GM12873 (cell line): ENCODE results near the gene GPX4.
A peak's percentile ranks its signal among the peaks of the same experiment; 100 is the strongest.

Experiments used
- TF ChIP-seq, protein P1 (sequence below): IDR thresholded peaks from 2 replicates; pipeline ENCODE4 v1.5.1; 2012; ENCODE audit warnings: low read depth, mild to moderate bottlenecking, moderate library complexity, low read length, control low read depth; ENCODE audit not compliant: insufficient read depth; ENCODE audit errors: missing control alignments

The GPX4 gene

DNA sequence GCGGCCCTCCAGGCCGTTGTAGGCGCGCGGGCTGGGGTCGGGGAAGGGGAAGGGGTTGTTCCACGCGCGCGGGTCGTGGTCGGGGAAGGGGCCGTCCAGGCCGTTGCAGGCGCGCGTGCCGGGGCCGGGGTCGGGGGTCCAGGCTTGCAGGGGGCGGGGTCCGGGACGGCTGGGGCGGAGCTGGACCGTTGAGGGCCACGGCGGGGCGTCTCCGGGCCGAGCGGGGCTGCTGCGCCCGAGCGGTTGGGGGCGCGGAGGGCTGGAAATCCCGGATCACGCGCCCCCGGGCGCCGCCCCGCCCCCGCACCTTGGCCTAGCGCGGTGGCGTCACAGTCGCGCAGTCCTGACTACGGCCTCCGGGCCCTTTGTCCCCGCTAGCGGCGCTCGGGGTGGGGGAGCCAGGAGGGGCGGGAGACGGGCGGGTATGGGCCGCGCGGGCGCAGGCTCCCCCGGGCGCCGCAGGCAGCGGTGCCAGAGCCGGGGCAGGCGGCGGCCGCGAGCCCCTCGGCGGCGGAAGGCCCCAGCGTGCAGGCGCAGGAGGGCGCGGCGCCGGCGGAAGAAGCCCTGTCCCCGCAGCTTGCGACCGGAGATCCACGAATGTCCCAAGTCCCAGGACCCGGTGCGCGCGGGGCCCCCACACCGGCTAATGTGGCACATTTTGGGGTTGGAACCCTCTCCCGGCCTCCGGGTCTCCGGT, 665 bp downstream of the GPX4 start:
- TF ChIP-seq, protein P1, sequence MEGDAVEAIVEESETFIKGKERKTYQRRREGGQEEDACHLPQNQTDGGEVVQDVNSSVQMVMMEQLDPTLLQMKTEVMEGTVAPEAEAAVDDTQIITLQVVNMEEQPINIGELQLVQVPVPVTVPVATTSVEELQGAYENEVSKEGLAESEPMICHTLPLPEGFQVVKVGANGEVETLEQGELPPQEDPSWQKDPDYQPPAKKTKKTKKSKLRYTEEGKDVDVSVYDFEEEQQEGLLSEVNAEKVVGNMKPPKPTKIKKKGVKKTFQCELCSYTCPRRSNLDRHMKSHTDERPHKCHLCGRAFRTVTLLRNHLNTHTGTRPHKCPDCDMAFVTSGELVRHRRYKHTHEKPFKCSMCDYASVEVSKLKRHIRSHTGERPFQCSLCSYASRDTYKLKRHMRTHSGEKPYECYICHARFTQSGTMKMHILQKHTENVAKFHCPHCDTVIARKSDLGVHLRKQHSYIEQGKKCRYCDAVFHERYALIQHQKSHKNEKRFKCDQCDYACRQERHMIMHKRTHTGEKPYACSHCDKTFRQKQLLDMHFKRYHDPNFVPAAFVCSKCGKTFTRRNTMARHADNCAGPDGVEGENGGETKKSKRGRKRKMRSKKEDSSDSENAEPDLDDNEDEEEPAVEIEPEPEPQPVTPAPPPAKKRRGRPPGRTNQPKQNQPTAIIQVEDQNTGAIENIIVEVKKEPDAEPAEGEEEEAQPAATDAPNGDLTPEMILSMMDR = no peak

DNA sequence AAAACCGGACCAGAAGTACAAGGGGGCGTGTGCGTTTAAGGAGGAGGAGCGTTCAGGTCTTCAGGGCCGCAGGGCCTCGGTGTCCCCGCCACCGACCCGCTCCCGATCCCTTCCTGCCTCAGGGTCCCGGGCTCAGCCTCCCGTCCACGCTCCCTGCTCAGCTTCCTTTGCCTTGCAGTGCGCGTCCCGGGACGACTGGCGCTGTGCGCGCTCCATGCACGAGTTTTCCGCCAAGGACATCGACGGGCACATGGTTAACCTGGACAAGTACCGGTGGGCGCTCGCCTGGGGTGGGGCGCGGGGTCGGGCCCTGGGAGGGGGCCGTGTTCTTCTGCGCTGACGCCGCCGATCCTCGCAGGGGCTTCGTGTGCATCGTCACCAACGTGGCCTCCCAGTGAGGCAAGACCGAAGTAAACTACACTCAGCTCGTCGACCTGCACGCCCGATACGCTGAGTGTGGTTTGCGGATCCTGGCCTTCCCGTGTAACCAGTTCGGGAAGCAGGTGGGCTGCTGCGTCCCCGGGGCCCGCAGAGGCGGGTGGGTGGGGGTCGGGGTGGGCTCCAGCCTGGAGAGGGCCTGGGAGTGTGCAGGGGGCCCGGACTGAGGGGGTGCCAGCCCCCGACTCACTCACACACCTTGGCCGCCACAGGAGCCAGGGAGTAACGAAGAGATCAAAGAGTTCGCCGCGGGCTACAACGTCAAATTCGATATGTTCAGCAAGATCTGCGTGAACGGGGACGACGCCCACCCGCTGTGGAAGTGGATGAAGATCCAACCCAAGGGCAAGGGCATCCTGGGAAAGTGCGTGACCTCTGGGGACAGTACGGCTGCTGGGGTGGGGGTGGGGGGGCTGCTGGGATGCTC, 1.4 kb downstream of the GPX4 start:
- TF ChIP-seq, protein P1 = no peak

DNA sequence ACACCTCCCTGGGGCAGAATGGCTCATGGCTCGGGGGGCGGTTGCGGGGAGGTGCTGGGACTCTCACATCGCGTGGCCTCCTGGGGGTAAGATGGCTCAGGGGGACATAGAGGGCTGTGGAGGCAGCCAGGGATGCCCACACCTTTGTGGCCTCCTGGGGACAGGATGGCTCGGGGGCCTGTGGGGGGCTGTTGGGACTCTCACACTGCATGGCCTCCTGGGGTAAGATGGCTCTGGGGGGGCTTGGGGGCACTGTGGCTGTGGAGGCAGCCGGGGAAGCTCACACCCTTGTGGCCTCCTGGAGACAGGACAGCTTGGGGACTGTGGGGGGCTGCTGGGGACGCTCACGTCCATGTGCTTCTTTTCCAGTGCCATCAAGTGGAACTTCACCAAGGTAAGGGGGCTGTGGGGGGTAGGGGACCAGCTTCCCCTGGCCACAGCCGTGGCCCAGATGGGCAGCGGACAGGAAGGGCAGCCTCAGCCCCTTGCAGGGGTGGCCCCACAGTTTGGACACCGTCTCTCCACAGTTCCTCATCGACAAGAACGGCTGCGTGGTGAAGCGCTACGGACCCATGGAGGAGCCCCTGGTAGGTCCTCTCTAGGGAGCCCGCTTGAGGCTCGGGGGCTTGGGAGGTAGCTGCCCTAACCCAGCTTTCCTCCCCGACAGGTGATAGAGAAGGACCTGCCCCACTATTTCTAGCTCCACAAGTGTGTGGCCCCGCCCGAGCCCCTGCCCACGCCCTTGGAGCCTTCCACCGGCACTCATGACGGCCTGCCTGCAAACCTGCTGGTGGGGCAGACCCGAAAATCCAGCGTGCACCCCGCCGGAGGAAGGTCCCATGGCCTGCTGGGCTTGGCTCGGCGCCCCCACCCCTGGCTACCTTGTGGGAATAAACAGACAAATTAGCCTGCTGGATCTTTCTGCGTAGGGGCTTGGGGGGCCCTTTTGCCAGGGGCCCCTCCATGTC, 2.4 kb downstream of the GPX4 start:
- TF ChIP-seq, protein P1 = no peak

DNA sequence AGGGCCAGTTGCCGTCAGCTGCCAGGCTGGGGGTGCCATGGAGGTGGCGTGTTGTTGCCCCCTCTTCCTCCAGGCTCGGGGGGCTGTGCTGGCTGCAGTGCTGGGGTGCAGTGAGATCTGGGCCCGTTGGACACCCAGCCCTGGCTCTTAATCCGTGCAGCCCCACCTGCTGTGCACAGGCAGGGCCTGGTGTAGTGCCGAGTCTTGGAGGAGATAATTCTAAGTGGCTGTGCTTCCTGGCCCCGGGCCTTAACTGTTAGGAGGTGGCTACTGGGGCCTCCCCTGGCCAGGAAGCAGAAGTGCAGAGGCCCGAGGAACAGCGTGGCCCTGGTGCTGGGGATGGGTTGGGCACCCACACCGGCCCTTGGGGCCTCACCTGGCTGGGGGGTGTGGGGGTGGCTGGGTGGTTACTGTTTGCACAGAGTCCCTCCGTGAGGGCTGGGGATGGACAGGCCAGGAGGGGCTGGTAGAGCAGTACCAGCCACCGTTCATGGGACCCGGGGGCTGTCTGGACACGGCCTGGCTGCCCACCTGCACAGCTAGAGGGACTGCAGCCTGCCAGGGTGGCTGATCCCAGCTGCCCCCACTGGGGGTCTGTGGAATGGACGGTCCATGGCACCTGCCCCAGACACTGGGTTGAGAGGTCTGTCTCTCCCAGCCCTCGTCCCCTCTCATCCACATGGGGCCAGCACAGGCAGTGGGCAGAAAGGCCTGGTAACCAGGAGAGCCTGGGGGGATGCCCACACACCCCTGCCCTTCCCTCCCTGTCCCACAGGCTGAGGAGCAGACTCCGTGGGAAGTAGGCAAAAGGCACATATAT, 3.3 kb downstream of the GPX4 start:
- TF ChIP-seq, protein P1 = peak; percentile 8

DNA sequence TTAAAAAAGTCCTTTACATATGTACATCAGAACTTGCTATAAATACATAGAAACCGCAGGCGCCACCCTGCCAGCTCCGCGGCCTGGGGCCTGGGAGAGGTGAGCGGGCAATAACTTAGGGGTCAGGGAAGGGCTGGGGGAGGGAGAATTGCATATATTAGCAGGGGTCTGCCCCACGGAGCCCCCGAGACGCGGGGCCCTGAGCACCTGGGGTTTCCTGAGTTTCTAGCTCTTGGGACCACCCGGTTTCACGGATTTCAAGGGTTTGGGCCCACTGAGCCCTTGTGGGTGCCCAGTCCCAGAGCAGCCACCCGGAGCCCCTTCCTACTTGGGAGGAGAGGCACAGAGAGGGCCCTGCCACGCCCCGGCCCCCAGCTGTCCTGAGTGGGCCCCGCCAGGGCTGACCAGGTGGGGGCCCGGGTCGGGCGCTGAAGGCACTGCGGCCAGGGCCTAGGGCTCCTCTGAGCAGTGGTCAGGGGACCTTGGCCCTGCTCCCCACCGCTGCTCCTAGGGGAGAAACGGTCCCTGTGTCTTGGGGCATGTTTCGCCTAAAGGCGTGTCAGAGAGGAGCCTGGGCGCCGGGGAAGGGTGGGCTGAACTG, 4.0 kb downstream of the GPX4 start:
- TF ChIP-seq, protein P1 = no peak

DNA sequence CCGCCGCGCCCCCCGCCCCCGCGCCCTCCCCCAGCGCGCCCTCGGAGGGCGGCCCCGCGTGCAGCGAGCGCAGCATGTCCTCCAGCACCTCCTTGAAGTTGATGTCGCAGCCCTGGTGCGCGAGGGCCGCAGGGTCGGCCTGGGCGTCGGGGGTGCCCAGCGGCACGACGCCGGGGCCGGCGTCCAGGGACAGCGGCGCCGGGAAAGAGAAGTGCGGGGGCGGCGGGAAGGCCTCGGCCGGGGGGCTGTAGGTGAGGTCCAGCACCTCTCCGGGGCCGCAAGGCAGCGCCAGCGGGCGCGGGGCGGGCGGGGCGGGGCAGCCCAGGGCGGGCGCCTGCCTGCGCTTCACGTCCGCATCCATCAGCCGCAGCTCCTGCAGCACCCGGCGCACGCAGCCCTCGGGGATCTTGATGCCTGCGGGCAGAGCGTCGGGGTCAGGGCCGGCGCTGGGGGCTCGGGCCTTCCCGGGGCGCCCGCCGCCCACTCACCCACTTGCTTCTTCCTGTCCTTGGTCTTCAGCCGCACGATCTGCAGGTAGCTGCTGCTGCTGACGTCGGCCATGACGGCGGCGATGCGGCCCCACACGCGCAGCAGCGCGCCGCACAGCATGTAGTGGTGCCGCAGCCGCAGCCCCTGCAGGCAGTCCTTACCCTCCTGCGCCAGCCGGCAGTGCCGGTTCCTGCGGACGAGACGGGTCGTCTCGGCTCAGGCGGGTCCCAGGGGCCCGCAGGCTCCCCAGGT, 4.7 kb downstream of the GPX4 start:
- TF ChIP-seq, protein P1 = no peak
